GM19239 (cell line): Measurements from ENCODE around the gene LSM3.

Experiments used
- DNase-seq: peaks from one replicate; pipeline ENCODE4 v3.0.0; 2011; ENCODE audit warnings: low spot score; ENCODE audit not compliant: insufficient read length
- FAIRE-seq: peaks from 2 replicates; lab custom pipeline; 2011; peaks lifted over from hg19 to GRCh38; lab: Jason Lieb, UNC

Gene LSM3

DNA sequence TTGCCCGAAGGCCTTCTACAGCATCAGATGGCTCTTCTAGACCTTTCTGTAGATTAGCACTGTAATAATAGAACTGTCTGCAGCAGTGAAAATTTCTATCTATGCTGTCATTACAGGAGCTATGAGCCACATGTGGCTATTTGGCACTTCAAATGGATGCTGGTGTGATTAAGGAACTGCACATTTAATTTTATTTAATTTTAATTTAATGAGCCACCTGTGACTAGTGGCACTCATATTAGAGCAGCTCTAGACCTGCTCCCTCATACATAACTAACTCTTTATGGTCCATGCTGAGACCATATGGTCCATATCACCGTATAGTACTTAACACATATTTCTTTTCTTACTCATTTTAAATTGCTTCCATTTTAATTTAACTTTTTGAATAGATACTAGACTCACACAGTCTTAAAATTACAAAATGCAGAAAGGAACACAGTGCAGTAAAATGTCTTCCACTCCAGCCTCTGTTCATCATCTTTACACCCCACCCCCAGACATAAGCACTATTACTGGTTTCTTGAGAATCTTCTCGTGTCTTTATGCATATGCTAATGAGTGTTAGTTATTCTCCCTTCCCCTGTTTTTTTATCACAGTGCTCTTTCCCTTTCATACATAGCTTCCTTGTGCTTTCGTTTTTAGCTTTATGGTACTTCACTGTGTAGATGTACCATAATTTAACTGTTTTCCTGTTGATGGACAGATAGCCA lies 9.6 kb downstream of the LSM3 start:
- FAIRE-seq (no peak), DNase-seq (no peak)

DNA sequence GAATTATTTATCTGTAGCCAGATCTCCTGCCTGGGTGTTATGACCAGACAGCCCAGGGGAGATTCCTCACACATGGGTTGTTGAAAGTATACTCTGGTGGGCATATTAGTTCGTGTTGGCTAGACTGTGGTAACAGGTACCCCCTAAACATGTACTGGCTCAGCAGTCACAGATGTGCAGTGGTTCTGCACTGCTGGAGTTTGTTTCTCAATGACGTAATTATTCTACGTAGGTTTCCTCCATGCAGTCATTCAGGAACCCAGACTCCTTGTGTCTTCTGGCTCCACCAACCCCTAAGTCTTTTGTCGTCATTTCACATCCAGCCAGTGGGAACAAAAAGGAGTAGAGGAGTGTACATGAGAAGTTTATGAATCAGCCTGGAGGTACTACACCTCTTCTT lies 16.2 kb downstream of the LSM3 start:
- FAIRE-seq, result no peak
- DNase-seq, result no peak

- DNase-seq (no peak), FAIRE-seq (no peak)
Measured at GRCh38 chr3:14199641-14200040, 21.0 kb downstream of the LSM3 start.

GRCh38 chr3:14200276-14200675 lies 21.7 kb downstream of the LSM3 start:
- FAIRE-seq, result no peak

GRCh38 chr3:14200841-14201240 lies 22.2 kb downstream of the LSM3 start:
- FAIRE-seq, result no peak
- DNase-seq, result no peak

More at GRCh38 chr3:14200276-14200675, 21.7 kb downstream of the LSM3 start:
- DNase-seq, result no peak

GRCh38 chr3:14201940-14202684 lies 23.5 kb downstream of the LSM3 start:
- DNase-seq (no peak), FAIRE-seq (no peak)

DNA sequence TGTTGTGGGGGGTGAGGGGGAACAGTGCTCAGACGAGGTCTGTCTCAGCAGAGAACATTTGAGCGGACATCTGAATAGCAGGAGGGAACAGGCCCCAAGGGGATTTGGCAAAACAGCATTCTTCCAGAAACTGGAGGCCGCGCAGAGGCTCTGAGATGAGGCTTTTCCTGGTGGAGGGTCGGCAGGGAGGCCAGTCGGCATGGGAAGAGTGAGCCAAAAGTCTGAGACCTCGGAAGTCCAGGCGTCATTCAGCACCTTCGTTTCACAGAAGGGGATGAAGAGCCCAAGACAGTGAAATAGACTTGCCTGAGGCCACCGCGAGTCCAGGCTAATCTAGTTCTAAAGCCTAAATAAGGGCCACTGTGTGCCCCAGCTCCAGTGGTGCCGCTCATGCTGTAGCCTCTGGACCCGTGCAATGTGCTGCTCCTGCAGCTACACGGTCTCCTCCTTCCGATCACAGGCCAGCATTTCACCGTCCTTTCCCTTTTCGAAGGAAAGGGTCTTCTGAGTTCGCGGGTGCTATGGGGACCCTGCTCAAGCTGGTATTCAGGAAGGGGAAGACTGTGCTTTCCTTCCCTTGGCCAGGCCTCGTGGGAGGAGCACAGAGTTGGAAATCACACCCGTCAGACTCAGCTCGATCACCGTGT lies 24.4 kb downstream of the LSM3 start:
- FAIRE-seq, result no peak
- no peak for DNase-seq

GRCh38 chr3:14203521-14204079 lies 25.0 kb downstream of the LSM3 start:
- FAIRE-seq, result peak; percentile 4
- peak; percentile 34 for DNase-seq

DNA sequence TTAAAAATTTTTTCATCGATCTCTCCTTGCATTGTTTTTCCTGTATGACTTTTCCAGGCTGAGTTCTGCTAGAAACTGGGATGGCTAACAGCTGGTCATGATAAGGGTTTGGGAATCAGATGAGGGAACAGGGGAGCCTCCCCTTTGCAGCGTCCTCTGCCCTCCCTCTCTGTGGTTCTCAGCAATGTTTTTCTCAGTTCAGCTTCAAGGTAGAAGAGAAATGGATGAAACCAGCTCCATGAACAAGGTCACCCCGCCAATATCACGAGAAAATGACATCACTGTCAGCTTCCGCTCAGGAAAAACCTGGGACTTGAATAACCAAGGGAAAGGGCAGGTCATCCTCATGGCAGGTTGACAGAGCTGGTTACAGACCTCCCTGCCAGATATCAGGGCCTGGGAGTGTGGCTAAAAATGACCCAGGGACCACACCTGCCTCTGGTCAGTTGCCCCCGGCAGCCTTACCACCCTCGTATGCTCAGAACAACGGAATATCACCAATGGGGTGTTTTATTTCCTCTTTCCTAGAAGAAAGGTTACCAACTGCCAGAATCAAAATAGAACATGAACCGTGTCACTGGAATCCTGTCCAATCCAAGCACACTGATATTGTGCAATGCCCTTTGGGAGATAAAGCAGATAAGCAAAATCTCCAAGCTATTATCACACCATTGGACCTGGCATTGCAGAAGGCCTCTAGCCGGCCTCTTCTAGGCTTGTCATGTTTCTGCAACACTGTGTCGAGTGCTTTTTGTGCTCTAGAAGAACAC lies 26.1 kb downstream of the LSM3 start:
- FAIRE-seq (no peak), DNase-seq (no peak)

DNA sequence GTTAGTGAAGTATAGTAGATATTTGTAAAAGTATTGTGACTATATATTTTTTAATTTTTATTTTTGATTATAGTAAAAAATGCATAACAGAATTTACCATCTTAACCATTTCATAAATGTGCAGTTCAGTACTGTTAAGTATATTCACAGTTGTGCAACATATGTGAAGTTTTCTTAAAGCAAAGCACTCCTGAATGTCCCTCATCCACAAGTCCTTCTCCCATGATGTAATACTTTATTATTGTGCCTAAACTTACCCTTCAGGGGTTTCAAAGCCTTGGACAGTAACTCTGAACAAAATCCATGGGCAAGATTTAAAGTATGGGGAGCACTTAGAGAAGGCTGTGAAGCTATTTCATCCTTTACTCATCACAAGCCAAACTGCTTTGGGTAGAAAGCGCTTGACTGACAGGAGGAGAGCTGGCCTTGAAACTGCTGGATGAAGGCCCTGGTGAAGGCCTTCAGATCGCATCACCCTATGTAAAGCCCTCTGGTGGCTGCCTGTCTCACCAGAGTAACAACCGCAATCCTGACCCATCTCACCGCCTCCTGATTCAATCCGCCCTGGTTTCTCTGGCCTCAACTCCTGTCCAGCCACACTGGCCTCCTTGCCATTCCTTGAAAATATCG lies 28.0 kb downstream of the LSM3 start:
- DNase-seq (no peak), FAIRE-seq (no peak)

DNA sequence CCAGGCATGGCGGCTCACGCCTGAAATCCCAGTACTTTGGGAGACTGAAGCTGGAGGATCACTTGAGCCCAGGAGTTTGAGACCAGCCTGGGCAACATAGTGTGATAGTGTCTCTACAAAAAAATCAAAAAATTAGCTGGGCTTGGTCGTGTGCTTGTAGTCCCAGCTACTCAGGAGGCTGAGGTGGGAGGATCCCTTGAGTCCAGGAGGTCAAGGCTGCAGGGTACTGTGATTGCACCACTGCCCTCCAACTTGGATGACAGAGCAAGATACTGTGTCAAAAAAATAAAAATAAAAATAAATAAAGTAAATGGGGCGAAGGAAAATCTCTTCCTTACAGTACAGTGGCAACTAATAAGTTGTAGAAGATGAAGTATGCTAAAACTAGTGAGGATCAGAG lies 29.6 kb downstream of the LSM3 start:
- FAIRE-seq (no peak), DNase-seq (no peak)

GRCh38 chr3:14208977-14209394 lies 30.4 kb downstream of the LSM3 start:
- FAIRE-seq (no peak), DNase-seq (no peak)

DNA sequence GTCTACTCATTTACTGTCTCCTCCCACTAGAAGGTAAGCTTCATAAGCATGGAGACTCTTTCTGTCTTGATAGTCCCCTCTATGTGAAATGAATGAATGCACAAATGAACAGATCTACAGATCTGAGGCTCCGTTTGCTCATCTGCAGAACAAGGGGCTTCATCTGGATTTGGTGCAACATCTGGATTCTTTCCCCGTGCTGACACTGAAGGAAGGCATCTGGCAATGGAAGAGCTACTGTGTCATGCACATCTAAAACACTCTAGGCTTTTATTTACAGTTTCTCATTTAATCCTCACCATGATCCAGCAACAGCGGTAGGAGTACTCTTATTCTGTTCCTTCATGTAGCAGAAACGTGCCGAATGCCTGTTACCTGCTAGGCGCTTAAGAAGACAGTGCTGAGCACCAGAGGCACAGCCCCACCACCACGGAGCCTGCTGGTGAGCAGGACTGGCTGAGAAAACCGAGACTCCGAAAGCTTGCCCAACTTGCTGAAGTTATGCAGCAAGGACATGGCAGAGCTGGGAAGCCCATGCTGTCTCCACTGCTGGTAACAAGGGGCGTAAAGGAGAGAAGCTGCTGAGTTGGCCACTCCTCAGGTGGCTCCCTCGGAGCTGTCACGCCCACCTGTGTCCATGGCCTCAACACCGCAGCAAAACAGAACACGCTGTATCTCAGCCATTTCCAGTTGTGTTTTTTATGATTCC lies 31.1 kb downstream of the LSM3 start:
- FAIRE-seq, result no peak

DNA sequence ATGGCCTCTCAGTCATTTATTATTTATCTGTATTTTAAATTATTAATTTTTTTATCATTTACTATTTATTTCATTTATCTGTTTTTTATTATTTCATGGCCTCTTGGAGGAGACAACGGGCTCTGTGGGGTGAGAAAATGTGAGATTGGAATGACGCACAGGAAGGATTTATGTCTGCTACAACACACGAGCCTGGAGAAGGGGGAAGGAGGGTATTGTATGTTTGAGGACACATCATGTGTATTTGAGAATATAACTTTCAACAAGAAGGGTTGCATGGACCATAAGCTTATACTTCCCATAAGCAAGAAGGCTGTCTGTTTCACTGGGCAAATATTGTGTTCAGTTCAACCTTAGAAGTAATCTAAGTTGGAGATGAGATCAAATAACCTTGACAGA lies 31.7 kb downstream of the LSM3 start:
- DNase-seq (no peak), FAIRE-seq (no peak)

More for the DNA sequence above, 31.1 kb downstream of the LSM3 start:
- no peak for DNase-seq

- FAIRE-seq (no peak), DNase-seq (no peak)
Measured at GRCh38 chr3:14210843-14211594, 32.4 kb downstream of the LSM3 start.

DNA sequence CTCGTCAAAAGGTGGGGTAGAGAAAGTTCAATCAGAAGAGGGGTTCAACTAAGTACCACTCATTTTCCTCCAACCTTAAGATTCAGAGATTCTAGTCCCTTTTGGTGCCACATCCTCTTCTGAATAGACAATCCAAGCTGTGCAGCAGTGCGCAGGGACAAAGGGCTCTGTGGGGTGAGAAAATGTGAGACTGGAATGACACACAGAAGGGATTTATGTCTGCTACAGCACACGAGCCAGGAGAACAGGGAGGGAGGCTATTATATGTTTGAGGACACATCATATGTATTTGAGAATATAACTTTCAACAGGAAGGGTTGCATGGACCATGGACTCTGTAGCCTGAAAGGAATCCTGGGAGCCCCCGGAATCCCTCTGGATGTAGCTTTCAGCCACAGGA lies 33.0 kb downstream of the LSM3 start:
- FAIRE-seq, result no peak

GRCh38 chr3:14212032-14212431 lies 33.4 kb downstream of the LSM3 start:
- DNase-seq, result no peak
- FAIRE-seq, result no peak

More for the DNA sequence above, 33.0 kb downstream of the LSM3 start:
- DNase-seq, result no peak

GRCh38 chr3:14213066-14213774 lies 34.6 kb downstream of the LSM3 start:
- FAIRE-seq (no peak), DNase-seq (no peak)
